GM12801 (cell line): ENCODE results near the gene TSNAXIP1.

Source experiments
- TF ChIP-seq, protein P1 (sequence below): IDR thresholded peaks from one replicate; pipeline ENCODE4 v1.5.1; 2011; ENCODE audit warnings: control low read depth; ENCODE audit not compliant: insufficient read length; ENCODE audit errors: extremely low read depth

Gene TSNAXIP1

DNA sequence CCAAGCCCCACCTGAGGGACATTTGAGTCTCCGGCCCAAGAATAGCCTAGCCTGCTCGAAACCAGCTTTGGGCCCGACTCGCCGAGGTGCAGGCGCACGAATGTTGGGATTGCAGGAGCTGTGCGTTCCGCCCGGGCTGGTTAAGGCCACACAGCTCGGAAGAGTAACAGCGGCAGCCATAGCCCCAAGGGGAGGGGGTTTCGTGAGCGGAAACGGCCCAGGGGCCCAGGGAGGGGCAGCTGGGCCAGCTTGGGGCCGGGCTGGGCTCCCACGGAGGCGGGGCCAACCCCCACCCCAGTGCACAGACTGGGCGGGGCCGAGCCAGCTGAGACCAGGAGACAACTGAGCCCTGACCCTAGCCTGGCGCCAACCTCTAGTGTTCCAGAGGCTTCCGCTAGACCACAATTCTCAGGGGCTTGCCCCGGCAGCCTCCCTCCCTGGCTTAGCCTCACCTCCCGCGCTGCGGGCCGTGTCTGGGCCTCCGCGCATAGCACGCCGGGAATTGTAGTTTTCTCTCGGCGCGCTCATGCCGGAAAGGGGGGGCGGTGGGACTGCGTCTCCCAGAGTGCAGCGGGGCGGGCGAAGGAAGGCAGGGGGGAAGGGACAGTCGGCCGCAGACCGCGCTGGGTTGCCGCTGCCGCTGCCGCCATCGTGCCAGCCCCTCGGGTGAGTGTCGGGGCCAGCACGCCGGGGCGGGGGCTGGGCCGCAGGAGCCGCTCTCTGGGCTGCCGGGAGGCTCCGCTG, 39.8 kb downstream of the TSNAXIP1 start, which contains the start of gene NUTF2:
Gene NUTF2 (plus strand): TSS at position 614 of the 744 bp plus-strand sequence. CDS start 18,198 bp downstream, outside the sequence.
- TF ChIP-seq, protein P1, sequence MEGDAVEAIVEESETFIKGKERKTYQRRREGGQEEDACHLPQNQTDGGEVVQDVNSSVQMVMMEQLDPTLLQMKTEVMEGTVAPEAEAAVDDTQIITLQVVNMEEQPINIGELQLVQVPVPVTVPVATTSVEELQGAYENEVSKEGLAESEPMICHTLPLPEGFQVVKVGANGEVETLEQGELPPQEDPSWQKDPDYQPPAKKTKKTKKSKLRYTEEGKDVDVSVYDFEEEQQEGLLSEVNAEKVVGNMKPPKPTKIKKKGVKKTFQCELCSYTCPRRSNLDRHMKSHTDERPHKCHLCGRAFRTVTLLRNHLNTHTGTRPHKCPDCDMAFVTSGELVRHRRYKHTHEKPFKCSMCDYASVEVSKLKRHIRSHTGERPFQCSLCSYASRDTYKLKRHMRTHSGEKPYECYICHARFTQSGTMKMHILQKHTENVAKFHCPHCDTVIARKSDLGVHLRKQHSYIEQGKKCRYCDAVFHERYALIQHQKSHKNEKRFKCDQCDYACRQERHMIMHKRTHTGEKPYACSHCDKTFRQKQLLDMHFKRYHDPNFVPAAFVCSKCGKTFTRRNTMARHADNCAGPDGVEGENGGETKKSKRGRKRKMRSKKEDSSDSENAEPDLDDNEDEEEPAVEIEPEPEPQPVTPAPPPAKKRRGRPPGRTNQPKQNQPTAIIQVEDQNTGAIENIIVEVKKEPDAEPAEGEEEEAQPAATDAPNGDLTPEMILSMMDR: no peak

DNA sequence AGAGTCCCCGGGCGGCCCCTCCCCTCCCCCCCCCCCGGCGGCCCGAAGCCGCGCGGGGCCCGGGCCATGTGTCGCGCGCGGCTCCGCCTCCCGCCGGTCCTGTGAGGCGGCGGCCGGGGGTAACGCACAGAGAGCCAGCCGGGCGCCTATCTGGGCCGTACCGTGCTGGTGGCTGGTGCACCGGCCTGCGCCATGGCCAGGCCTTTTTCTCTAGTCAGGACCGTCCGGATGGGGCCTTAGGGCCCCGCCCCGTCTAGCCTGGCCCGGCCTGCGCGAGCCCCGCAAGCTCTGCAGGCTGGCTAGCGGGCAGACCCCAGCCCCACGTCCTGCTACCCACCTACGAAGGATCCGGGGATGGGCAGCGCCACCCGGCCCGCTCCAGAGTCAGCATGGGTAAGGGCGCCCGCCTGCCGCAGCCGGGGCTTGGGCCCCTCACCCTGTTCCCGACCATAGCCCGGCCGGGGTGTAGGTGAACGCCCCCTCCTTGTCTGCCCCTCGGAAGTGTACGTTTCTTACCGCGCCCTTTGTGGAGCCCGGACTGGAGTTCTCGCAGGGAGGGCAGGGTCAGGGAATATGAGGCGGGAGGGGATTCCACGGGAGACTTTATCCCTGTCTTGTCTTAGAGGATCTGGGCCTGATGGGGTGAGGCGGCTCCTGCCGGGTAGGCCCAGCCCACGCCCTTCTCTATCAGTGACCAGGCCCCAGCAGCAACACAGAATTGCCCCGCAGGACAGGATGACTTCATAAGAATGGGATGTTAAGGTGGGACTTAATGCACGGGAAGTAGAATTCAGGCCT, 40.6 kb downstream of the TSNAXIP1 start, which contains the start of gene CENPT:
Gene CENPT (minus strand): TSS at position 630 of the 798 bp plus-strand sequence. CDS start 13,834 bp downstream, outside the sequence.
- TF ChIP-seq, protein P1: no peak

DNA sequence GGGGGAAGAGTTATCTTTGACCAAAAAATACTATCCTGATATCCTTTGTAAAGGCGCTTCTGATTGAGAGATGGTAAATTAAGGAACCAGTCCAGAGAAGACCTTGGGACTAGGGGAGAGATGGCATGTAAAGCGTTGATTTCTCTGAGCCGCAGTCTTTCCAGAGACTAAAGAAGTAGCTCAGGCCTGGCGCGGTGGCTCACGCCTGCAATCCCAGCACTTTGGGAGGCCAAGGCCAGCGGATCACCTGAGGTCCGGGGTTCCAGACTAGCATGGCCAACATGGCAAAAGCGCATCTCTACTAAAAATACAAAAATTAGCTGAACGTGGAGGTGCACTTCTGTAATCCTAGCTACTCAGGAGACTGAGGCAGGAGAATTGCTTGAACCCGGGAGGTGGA, 41.4 kb downstream of the TSNAXIP1 start:
- TF ChIP-seq, protein P1: no peak

GRCh38 chr16:67853670-67854069, 47.0 kb downstream of the TSNAXIP1 start:
- TF ChIP-seq, protein P1: no peak

DNA sequence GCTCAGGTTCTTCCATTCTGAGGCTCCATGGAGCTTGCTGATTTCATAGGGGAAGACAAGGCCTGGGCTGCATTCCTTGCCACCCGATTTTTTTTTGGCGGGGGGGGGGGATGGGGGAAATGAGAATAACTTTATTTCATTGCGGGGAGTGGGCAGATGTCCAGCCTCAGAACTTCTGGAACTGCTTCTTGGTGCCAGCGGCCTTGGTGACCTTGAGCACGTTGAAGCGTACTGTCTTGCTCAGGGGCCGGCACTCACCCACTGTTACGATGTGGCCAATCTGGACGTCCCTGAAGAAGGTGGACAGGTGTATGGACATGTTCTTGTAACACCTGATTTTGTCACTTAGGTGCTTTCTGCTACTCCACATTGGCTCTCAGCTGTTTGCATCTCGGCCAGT, 49.1 kb downstream of the TSNAXIP1 start:
- TF ChIP-seq, protein P1: no peak

- TF ChIP-seq, protein P1: no peak
Observed at GRCh38 chr16:67856927-67857546, 50.3 kb downstream of the TSNAXIP1 start.

- TF ChIP-seq, protein P1: no peak
Observed at GRCh38 chr16:67857547-67858233, 51.0 kb downstream of the TSNAXIP1 start.
